Peyer's patch (tissue), 4 donors: ENCODE data around the gene KCNT1.

Experiments
- POLR2A ChIP-seq, 2 donors: fragments of 450-650 bp; IDR thresholded peaks; one replicate each; pipeline ENCODE4 v1.5.1; 2017; ENCODE audit warnings: antibody characterized with exemption in 2 of 2, mild to moderate bottlenecking in 2 of 2, moderate library complexity in 2 of 2
- TF ChIP-seq, protein P1 (sequence below), 6 experiments: fragments of 450-650 bp in 4 of 6; fragments of 200-600 bp in 2 of 6; sonication (generic) in 1 of 6; IDR thresholded peaks; one replicate each; pipeline ENCODE4 v1.5.1; 2017 to 2019; ENCODE audit warnings: antibody characterized with exemption in 6 of 6, mild to moderate bottlenecking in 3 of 6, moderate library complexity in 1 of 6

DNA sequence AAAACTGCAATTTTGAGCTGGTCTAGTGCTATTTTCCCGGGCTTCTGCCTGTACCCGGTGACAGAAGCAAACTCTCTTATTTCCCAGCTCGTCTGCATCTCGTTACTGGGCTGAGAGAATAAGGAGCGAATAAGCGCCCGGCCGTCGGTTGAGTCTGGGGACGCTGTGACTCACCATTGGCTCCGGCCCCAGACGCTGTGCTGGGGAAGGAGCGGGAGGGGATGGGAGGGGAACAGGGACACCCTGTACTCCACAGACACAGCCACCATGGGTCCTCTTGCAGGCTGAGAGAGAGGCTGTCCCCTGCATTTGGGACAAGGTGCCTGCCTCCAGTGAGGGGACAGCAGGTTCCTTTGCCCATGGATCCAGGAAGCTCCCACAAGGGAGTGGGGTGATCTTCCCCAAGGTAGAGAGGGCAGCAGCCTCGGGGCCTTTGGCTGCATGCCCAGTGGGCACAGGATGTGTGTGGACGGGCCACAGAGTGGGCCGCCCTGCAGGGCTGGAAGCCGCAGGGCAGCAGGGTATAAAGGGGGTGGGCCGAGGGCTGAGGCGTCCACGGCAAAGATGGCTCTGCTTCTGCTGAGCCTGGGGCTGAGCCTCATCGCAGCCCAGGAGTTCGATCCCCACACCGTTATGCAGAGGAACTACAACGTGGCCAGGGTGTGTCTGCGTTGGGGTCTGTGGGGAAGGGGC is 39.1 kb upstream of the KCNT1 start, which contains the start of gene LCN9:
- TF ChIP-seq, protein P1, sequence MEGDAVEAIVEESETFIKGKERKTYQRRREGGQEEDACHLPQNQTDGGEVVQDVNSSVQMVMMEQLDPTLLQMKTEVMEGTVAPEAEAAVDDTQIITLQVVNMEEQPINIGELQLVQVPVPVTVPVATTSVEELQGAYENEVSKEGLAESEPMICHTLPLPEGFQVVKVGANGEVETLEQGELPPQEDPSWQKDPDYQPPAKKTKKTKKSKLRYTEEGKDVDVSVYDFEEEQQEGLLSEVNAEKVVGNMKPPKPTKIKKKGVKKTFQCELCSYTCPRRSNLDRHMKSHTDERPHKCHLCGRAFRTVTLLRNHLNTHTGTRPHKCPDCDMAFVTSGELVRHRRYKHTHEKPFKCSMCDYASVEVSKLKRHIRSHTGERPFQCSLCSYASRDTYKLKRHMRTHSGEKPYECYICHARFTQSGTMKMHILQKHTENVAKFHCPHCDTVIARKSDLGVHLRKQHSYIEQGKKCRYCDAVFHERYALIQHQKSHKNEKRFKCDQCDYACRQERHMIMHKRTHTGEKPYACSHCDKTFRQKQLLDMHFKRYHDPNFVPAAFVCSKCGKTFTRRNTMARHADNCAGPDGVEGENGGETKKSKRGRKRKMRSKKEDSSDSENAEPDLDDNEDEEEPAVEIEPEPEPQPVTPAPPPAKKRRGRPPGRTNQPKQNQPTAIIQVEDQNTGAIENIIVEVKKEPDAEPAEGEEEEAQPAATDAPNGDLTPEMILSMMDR (IDR thresholded peaks at IDR 0.05): no peak
- no peak for TF ChIP-seq POLR2A (IDR thresholded peaks at IDR 0.05)
